Naive B cell (primary cell): Measurements from ENCODE around the gene MFN2. TPM values are rescaled to one million over a fixed set of nuclear protein-coding genes. Genes with fewer than 3 reads are reported as not detected.
"Not testable (repeated sequence)": the region's sequence is repeated elsewhere in the genome, so short reads cannot be mapped to it uniquely, and the experiment has no call there.

Source experiments
- ATAC-seq, 2 donors: fragments of 150-1000 bp; cut with Tn5 transposase; 2 replicates each; pipeline ENCODE4 v1.10.0; 2021; ENCODE audit warnings: low read depth in 2 of 2, mild to moderate bottlenecking in 2 of 2, moderate library complexity in 2 of 2
- DNase-seq: peaks from one replicate; pipeline ENCODE4 v3.0.0; 2022
- H3K27ac Mint-ChIP-seq, 6 donors: one replicate each; pipeline ENCODE4 v1.8.0; 2020 to 2022; ENCODE audit warnings: mild to moderate bottlenecking in 6 of 6, mixed read lengths in 6 of 6, moderate library complexity in 5 of 6, inconsistent platforms in 2 of 6
- H3K27me3 Mint-ChIP-seq, 3 donors: one replicate each; pipeline ENCODE4 v1.8.0; 2021 to 2022; ENCODE audit warnings: mixed read lengths in 3 of 3, mild to moderate bottlenecking in 1 of 3
- H3K36me3 Mint-ChIP-seq, 2 donors: one replicate each; pipeline ENCODE4 v1.8.0; 2020 to 2022; ENCODE audit warnings: mixed read lengths in 2 of 2, inconsistent platforms in 1 of 2, mild to moderate bottlenecking in 1 of 2
- H3K4me1 Mint-ChIP-seq, 3 donors: one replicate each; pipeline ENCODE4 v1.8.0; 2020 to 2022; ENCODE audit warnings: mixed read lengths in 3 of 3, inconsistent platforms in 1 of 3, mild to moderate bottlenecking in 1 of 3, moderate library complexity in 1 of 3
- H3K4me3 Mint-ChIP-seq, 8 donors: one replicate each; pipeline ENCODE4 v1.8.0; 2020 to 2022; ENCODE audit warnings: mild to moderate bottlenecking in 8 of 8, mixed read lengths in 8 of 8, moderate library complexity in 8 of 8, inconsistent platforms in 2 of 8
- H3K9me3 Mint-ChIP-seq, 7 donors: one replicate each; pipeline ENCODE4 v1.8.0; 2020 to 2022; ENCODE audit warnings: mixed read lengths in 7 of 7, mild to moderate bottlenecking in 5 of 7, inconsistent platforms in 2 of 7, moderate library complexity in 1 of 7
- polyA plus RNA-seq, 6 donors: library from polyadenylated mRNA; unstranded; fragments of 300-500 nt; fragmentation: Illumina TruSeq; gene quantifications; one replicate each; pipeline ENCODE4 v1.2.3, GENCODE V29; 2021; ENCODE audit warnings: low read depth in 6 of 6

Gene MFN2
- polyA plus RNA-seq, 6 donors from 2014 or later, result 27.5 to 39.9 (median 35.9) TPM

DNA sequence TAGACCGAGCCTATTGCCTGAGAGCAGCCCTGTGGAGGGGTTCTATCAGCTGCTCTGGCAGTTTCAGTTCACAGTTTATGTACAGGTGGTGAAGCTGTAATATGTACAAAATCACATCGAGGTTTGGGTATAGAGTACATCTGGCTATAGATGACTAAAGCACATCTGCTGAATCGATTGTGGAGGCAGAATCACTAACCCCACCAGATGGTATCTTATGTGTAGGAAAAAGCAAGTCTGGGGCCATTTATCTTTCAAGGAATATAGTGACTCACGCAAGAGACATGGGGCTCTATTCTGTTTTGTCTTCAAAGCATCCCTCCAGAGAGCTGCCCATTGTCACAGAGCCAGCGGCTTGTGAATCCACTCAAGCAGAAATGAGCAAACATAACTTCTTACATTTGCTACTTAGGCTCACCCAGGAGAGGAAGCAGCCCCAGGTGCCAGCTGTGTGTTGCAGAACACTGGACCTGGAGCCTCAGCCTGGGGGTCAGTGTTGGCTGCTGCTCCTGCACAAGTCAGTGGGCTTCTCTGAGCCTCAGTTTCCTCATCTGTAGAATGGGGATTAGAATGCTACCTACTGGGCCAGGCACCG lies 60.3 kb downstream of the MFN2 start:
- Mint-ChIP-seq H3K27me3 (no peaks in the 10 kb centered on the region), H3K4me1 (peaks cover 22 to 55% (median 36%) of the 10 kb centered on the region in 3 donors), H3K36me3 (no peaks in the 10 kb centered on the region), H3K9me3 (no peaks in the 10 kb centered on the region), H3K4me3 (peak overlapping the region; percentile 44 to 87 (median 73)), H3K27ac (peak overlapping the region; percentile 75 to 98 (median 96))
- ATAC-seq (peak; percentile 82 to 87), DNase-seq (peak; percentile 66)

DNA sequence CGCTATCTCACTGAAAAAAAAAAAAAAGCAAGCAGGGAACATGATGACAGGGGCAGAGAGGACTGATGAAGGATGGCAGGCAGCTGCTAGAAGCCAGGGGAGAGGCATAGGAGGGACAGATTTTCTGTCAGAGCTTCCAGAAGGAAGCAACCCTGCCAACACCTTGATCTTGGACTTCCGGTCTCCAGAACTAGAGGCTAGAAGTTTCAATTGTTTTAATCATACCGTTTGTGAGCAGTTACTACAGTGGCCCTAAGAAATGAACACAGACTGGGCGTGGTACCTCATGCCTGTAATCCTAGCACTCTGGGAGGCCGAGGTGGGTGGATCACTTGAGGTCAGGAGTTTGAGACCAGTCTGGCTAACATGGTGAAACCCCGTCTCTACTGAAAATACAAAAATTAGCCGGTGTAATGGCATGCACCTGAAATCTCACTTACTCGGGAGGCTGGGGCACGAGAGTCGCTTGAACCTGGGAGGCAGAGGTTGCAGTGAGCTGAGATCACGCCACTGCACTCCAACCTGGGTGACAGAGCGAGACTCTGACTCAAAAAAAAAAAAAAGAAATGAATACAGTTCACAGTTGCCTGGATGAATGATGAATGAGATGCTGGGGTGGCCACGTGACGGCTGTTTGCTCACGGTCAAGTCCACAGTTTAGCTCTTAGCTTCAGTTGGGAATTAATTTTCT lies 64.1 kb downstream of the MFN2 start:
- not testable (repeated sequence) for DNase-seq, H3K27me3 Mint-ChIP-seq, ATAC-seq, H3K36me3 Mint-ChIP-seq, H3K9me3 Mint-ChIP-seq
- Mint-ChIP-seq H3K27ac (peak overlapping the region in 4 of 6 donors; percentile 20 to 61 (median 58)), H3K4me3 (peak overlapping the region in 2 of 8 donors; percentile 33 to 57), H3K4me1 (peaks cover 20 to 42% (median 26%) of the 10 kb centered on the region in 3 donors)

DNA sequence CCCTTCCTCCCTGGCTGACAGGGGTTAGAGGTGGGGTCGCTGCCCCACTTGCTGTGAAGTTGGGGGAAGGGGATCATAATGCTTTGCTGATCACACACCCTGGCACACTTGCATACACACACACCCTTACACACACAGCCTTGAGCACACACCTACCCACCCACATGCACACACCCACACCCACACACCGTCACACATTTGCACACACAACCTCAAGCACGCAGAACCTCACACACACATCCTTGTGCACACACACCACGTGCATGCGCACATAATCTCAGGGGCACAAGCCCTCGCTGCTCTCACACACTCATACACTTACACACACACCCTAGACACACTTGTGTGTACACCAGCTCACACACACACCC lies 66.5 kb downstream of the MFN2 start:
- Mint-ChIP-seq H3K9me3 (no peaks in the 10 kb centered on the region), H3K27me3 (no peaks in the 10 kb centered on the region), H3K27ac (no peak overlapping the region), H3K36me3 (no peaks in the 10 kb centered on the region), H3K4me3 (no peak overlapping the region), H3K4me1 (peaks cover 7 to 20% (median 9%) of the 10 kb centered on the region in 3 donors)
- DNase-seq (no peak), ATAC-seq (no peak)

DNA sequence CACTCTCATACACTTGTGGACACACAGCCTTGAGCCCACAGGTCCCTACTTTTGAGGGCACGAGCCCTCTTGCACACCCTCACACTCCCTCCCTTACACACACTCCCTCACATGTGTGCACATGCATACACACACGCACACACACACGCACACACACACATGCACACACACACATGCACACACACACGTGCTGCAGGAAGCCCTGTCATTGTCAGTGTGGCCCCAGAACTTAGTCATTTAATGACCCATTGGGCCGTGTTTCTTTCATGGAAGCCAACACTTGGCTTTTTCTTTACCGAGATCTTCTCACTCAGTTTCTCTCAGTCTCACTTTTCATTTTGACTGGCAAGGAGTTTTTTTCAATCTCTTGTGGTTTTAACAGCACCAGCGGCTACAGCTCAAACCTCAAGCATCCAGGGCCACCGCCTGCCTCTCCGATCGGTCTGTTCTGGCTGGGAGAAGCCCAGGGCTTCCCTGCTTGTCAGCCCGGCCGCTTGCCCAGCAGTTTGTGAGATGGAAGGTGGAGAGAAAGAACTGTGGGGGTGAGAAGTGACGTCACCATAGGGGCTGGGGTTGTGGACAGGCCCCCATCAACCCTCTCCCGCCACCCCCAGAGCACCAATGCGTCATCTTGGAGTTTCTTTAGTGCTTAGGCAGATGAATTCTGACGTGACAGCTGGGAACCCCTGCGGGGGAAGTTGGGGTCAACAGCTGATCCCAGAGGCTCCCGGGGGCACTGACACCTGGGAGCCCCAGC lies 67.1 kb downstream of the MFN2 start:
- H3K27ac Mint-ChIP-seq, result no peak overlapping the region
- H3K4me1 Mint-ChIP-seq, result peaks cover 6 to 19% (median 12%) of the 10 kb centered on the region in 3 donors
- DNase-seq (peak; percentile 18), ATAC-seq (peak; percentile 64 to 65)
- H3K4me3 Mint-ChIP-seq, result no peak overlapping the region
- no peaks in the 10 kb centered on the region for H3K36me3 Mint-ChIP-seq
- H3K27me3 Mint-ChIP-seq, result peaks cover 0 to 2% (median 0%) of the 10 kb centered on the region in 3 donors
- H3K9me3 Mint-ChIP-seq, result no peaks in the 10 kb centered on the region

DNA sequence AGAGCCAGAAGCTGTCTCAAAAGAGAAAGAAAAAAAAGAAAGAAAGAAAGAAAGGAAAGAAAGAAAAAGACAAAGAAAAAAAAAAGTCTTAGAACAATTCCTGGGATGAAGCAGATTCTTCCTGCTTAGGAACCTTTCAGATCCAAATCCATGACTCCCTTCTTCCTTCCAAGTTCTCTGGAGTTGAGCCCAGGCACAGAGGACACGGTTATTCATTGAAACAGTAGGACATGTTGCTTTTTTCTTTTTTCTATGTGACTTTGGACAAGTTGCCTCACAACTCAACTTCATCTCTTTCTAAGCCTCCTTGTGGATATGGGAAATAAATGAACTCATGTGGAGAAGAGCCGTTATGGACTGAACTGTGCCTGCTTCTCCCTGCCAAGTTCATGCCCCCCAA lies 68.1 kb downstream of the MFN2 start:
- Mint-ChIP-seq H3K36me3 (no peaks in the 10 kb centered on the region), H3K27ac (no peak overlapping the region), H3K9me3 (no peaks in the 10 kb centered on the region), H3K27me3 (peaks cover 0 to 9% (median 0%) of the 10 kb centered on the region in 3 donors), H3K4me1 (peaks cover 11 to 24% (median 18%) of the 10 kb centered on the region in 3 donors), H3K4me3 (no peak overlapping the region)
- DNase-seq (no peak), ATAC-seq (no peak)

DNA sequence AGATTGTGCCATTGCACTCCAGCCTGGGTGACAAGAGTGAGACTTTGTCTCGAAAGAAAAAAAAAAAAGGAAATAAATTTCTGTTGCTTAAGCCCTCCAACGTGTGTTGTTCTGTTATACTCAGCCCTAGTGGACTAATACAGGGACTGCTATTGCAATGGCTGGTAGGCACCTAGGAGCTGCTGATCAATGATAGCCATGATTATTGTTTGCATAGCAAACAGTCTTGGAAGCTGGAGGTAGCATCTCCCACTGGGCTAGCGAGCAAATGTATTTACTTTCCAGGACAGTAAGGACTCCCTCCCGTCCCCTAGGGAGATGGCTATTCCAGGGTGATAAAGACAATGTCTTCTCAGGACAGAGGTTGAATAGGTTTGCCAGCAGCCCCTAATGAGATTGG lies 69.4 kb downstream of the MFN2 start:
- Mint-ChIP-seq H3K27me3 (peaks cover 0 to 9% (median 0%) of the 10 kb centered on the region in 3 donors), H3K9me3 (no peaks in the 10 kb centered on the region), H3K27ac (no peak overlapping the region), H3K4me1 (peaks cover 11 to 17% (median 14%) of the 10 kb centered on the region in 3 donors), H3K36me3 (no peaks in the 10 kb centered on the region), H3K4me3 (no peak overlapping the region)
- DNase-seq (no peak), ATAC-seq (no peak)

DNA sequence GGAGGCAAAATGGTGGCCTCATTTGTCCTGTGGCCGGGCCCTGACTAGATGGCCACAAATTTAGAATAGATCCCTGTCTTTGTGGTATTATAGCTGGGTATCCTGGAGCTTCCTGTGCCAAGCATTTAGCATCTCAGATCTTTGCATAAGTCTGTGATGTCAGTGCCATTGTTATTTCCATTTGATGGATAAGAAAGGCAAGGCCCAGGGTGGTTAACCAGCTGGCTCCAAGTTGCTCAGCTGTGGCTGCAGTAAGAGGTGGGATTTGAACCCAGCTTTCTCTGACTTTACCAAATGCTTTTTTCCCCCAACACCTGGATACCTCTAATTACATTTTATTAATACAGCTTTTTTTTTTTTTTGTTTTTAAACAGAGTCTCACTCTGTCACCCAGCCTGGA lies 71.1 kb downstream of the MFN2 start:
- no peaks in the 10 kb centered on the region for H3K9me3 Mint-ChIP-seq
- no peak overlapping the region for H3K4me3 Mint-ChIP-seq
- H3K27ac Mint-ChIP-seq, result no peak overlapping the region
- no peak for ATAC-seq
- DNase-seq, result no peak
- no peaks in the 10 kb centered on the region for H3K36me3 Mint-ChIP-seq
- H3K4me1 Mint-ChIP-seq, result peaks cover 9 to 13% (median 11%) of the 10 kb centered on the region in 3 donors
- H3K27me3 Mint-ChIP-seq, result peaks cover 0 to 9% (median 0%) of the 10 kb centered on the region in 3 donors

DNA sequence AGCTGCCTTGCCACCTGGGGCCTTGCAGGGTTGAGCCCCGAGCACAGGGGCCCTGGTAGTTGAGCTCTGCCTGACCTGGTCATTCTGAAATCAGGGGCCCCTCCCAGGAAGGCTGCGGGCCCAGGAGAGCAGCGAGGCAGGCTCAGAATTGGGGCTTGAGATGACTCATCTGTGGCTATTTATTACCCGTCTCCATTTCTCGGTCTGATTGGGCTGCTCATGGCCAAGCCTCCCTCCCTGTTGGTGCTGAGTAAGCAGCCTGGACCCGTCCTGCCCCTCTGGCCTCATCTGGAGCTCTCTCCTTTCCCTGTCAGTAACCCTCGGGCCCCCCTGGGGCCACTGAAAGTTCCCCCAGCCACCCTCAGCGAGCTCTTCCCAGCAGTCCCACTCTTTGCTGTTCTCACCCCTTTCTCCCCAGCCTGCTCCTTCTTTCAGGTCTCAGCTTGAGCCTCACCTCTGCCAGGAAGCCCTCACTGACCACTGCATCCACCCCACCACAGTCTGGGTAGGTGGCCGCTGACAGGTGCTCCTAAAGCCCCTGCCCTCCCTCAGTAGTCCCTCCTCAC lies 71.8 kb downstream of the MFN2 start:
- H3K27ac Mint-ChIP-seq, result peak overlapping the region in 4 of 6 donors; percentile 20 to 84 (median 66)
- ATAC-seq (no peak), DNase-seq (no peak)
- peaks cover 9 to 13% (median 11%) of the 10 kb centered on the region in 3 donors for H3K4me1 Mint-ChIP-seq
- peaks cover 0 to 9% (median 0%) of the 10 kb centered on the region in 3 donors for H3K27me3 Mint-ChIP-seq
- no peaks in the 10 kb centered on the region for H3K36me3 Mint-ChIP-seq
- H3K4me3 Mint-ChIP-seq, result peak overlapping the region in 1 of 8 donors; percentile 77
- no peaks in the 10 kb centered on the region for H3K9me3 Mint-ChIP-seq

DNA sequence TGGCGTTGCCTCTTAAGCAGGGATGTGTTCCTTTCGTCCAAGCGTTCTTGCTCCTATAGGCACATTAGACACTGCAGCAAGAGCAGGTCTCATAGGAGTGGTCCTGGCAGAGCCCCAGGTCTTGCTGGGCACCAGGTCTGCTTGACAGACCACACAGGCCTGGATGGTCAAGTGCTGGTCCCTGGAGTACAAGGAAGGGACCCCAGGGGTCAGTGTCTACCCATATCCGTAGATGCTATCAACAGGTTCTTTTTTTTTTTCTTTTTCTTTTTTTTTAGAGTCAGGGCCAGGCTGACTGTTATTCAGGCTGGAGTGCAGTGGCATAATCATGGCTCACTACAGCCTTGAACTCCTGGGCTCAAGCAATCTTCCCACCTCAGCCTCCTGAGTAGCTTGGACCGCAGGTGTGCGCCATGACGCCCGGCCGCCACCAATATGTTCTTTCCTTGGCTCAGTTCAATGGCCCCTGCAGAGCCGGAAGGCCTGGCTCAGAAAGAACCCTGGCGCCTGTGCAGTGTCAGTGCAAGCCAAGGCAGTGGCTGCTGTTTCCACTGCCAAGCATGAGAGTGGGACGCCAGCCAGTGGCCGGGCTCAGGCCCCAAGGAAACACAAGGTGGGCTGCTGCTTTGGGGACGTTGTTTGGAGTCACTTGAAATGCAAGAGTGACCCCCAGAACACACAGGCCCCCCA lies 72.9 kb downstream of the MFN2 start:
- Mint-ChIP-seq H3K27ac (peak overlapping the region in 3 of 6 donors; percentile 20 to 86 (median 56)), H3K4me1 (peaks cover 9 to 13% (median 11%) of the 10 kb centered on the region in 3 donors), H3K9me3 (no peaks in the 10 kb centered on the region), H3K4me3 (no peak overlapping the region), H3K27me3 (peaks cover 0 to 9% (median 0%) of the 10 kb centered on the region in 3 donors), H3K36me3 (no peaks in the 10 kb centered on the region)
- no peak for ATAC-seq
- DNase-seq, result no peak

DNA sequence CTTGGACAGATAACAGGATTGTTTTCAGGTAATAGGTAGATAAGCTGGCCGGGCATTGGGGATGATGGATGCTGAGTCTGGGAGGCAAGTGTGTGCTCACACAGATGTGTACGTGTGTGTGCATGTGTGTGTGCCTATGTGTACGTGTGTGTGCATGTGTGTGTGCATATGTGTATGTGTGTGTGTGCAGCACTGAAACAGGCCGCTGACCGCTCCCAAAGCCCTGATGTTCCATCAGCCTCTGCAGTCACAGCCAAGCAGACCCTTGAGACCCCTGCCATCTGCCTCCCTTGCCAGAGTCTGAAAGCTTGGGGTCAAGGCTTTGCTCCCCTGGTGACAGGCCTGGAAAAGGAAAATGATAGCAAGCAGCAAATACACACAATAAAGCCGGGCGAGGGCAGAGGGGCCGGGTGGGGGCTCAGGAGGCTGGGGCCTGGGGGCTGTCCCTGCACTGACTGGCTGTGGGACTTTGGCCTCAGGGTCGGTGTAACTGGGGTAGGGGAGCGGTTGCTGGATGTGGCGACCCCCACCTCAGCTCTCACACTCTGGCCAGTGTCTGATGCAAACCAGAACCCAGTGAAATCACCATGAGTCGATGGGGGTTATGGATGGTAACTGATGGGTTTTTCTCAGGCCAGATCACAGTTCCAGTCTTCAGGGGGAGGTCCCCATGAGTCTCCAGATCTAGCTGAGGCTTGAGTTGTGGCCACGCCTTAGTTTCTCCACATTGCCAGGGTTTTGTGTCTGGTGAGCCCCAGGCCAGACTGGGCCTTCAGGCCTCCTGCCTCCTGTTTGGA lies 73.7 kb downstream of the MFN2 start:
- Mint-ChIP-seq H3K9me3 (no peaks in the 10 kb centered on the region), H3K27ac (no peak overlapping the region), H3K27me3 (peaks cover 0 to 9% (median 0%) of the 10 kb centered on the region in 3 donors), H3K4me1 (peaks cover 9 to 13% (median 11%) of the 10 kb centered on the region in 3 donors), H3K4me3 (no peak overlapping the region), H3K36me3 (no peaks in the 10 kb centered on the region)
- ATAC-seq, result no peak
- DNase-seq, result no peak

DNA sequence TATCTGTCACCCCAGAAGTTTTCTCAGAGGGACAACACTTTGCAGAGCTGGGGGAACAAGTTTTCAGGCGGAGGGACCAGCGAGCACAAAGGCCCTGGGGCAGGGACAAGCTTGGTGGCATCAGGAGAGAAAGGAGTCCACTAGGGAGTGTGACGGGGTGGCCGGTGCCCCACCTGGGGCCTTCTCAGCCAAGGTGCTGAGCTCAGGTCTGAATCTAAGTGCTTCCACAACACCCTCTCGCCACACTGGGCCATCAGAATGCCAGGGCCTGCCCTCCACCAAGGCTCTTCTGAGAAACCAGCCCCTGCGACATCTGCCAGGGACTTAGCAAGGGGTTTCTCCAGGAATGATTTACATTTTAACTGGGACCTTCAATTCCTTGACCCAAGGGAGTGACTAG lies 75.0 kb downstream of the MFN2 start:
- H3K4me1 Mint-ChIP-seq, result peaks cover 17 to 23% (median 18%) of the 10 kb centered on the region in 3 donors
- H3K9me3 Mint-ChIP-seq, result peaks cover 0 to 4% (median 0%) of the 10 kb centered on the region in 7 donors
- H3K36me3 Mint-ChIP-seq, result no peaks in the 10 kb centered on the region
- no peak overlapping the region for H3K27ac Mint-ChIP-seq
- H3K27me3 Mint-ChIP-seq, result peaks cover 8 to 16% (median 8%) of the 10 kb centered on the region in 3 donors
- DNase-seq (no peak), ATAC-seq (no peak)
- H3K4me3 Mint-ChIP-seq, result no peak overlapping the region

DNA sequence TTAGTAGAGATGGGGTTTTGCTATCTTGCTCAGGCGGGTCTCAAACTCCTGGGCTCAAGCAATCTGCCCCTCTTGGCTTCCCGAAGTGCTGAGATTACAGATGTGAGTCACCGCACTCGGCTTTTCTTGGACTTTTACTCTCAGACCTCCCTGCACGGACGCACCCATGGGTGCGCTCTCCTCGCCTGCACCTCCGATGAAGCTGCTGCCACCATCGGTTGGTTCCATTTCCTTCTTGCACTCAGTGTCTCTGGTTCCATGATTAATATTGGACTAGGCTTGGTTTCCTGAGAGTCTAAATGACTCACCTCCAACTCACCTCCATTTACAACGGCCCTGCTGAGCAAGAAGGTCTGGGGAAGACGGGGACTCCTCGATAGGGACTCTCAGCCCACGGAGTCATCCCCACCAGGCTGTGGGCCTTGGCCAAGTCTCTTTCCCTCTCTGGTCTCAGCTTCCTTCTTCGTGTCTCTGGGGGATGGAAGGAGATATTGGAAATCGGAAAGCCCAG lies 76.1 kb downstream of the MFN2 start:
- Mint-ChIP-seq H3K27ac (no peak overlapping the region), H3K27me3 (peaks cover 10 to 17% (median 11%) of the 10 kb centered on the region in 3 donors), H3K4me1 (peaks cover 17 to 23% (median 18%) of the 10 kb centered on the region in 3 donors), H3K9me3 (peaks cover 0 to 4% (median 0%) of the 10 kb centered on the region in 7 donors), H3K36me3 (no peaks in the 10 kb centered on the region), H3K4me3 (no peak overlapping the region)
- no peak for ATAC-seq
- DNase-seq, result no peak
